ENCODE measurements around the gene DMXL1.
"Not testable (repeated sequence)": the region's sequence is repeated elsewhere in the genome, so short reads cannot be mapped to it uniquely, and the experiment has no call there.

Gene DMXL1

DNA sequence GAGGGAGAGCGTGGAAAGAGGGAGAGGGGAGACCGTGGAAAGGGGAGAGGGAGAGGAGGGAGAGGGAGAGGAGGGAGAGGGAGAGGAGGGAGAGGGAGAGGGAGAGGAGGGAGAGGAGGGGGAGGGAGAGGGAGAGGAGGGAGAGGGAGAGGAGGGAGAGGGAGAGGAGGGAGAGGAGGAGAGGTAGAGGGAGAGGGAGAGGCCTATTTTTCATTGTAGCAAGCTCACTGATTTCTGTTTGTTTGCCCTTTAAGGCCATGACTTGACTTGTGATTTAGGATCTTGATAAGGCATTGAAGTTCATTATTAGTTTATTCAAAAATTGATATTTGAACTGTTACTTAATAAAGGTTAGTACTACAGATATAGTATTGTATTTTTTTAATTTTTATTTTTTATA lies 52.4 kb downstream of the DMXL1 start:
- in situ Hi-C loops (cut with MboI; ENCODE audit: low sequenced_read_pairs) = no loop called here

DNA sequence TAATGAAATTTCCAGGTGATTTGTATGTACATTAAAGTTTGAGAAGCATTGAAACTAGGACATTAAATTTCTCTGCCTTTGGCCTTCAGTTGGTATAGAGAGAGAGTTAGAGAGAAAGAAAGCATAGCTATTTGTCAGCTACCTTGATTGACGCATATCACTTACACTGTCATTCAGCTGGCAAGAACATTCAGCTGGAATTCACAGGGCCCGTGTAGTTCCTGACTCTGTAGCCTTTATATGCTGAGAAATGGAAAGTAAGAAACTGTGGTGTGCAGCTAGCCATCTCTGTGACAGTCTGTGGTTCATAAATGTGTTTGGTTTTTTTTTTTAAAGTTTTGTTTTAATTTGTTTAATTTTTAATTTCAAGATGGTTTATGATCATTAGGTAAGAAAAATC lies 58.9 kb downstream of the DMXL1 start:
- in situ Hi-C loops (cut with MboI; ENCODE audit: low sequenced_read_pairs) = no loop called here

DNA sequence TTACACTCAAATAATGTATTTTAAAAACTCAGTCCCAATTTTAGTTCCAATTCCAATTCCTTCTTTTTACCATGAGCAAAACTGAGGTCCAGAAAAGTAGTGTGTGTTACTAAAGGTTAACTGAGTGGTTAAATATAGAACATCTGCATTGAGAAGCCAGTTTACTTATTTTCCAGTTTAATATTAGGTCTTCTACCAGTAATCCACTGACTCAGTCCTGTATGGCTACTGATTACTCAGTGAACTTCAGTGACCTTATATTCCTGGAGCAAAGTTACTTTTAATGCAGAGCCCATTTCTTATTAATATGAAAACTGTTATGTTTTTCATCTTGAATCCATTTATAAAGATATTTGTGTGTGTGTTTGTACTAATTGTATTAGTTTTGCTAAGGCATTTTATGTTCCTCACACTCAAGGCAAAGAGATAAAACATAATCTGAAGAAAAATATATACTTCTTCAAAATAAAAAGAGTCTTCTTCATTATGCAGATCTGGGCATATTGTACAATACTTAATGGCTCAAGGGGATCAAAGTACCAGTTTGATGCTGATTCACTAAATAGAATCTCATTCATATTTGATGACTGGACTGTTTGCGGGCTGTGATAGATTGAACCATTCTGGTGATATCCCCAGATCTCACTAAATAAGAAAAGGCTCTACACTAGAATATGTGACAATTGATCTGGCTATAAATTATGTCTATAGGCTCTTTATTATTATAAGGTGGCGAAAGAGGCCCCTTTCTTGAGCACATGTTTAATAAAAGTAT lies 60.8 kb downstream of the DMXL1 start:
- in situ Hi-C loops (cut with MboI; ENCODE audit: low sequenced_read_pairs) = no loop called here

DNA sequence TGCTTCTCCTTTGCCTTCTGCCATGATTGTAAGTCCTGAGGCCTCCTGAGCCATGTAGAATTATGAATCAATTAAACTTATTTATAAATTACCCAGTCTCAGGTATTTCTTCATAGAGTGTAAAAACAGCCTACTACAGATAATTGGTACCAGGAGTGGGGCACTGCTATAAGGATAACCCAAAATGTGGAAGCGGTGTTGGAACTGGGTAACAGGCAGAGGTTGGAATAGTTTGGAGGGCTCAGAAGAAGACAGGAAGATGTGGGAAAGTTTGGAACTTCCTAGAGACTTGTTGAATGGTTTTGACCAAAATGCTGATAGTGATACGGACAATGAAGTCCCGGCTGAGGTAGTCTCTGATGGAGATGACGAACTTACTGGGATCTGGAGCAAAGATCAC lies 64.9 kb downstream of the DMXL1 start:
- in situ Hi-C loops (cut with MboI; ENCODE audit: low sequenced_read_pairs) = not testable (repeated sequence)

DNA sequence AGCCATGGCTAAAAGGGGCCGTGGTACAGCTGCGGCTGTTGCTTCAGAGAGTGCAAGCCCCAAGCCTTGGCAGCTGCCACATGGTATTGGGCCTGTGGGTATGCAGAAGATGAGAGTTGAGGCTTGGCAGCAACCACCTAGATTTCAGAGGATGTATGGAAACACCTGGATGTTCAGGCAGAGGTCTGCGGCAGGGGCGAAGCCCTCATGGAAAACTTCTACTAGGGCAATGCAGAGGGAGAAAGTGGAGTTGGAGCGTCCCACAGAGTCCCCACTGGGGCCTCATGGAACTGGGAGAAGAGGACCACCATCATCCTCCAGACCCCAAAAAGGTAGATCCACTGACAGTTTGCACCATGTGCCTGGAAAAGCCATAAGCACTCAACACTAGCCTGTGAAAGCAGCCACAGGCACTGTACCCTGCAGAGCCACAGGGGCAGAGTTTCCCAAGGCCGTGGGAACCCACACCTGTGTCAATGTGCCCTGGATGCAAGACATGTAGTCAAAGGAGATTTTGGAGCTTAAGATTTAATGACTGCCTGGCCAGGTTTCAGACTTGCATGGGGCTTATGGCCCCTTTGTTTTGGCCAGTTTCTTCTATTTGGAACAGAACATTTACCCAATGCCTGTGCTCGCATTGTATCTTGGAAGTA lies 65.9 kb downstream of the DMXL1 start:
- in situ Hi-C loops (cut with MboI; ENCODE audit: low sequenced_read_pairs) = no loop called here

DNA sequence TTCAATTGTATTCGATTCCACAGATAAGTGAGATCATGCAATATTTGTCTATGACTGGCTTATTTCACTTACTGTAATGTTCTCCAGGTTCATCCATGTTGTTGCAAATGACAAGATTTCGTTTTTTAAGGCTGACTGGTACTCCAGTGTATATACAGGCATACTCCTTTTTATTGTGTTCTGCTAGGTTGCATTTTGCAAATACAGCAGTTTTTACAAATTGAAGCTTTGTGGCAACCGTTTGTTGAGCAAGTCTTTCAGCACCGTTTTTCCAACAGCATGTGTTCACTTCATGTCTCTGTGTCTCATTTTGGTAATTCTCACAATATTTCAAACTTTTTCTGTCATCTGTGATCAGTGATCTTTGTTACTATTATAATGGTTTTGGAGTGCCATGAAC lies 82.7 kb downstream of the DMXL1 start:
- in situ Hi-C loops (cut with MboI; ENCODE audit: low sequenced_read_pairs) = no loop called here

DNA sequence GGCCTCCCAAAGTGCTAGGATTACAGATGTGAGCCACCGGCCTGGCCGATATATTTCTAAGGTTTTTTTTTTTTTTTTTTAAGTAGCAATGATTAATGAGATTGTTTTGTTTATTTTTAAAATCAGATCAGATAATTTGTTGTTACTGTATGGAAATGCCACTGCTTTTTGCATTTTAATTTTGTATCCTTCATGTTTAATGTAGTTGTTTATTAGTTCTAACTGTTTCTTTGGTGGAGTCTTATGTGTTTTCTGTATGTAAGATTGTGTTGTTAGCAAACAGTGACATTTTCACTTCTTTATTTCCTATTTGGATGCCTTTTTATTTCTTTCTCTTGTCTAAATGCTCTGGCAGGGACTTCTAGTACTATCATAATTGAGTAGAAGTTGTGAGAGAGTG lies 87.3 kb downstream of the DMXL1 start:
- in situ Hi-C loops (cut with MboI; ENCODE audit: low sequenced_read_pairs) = no loop called here

DNA sequence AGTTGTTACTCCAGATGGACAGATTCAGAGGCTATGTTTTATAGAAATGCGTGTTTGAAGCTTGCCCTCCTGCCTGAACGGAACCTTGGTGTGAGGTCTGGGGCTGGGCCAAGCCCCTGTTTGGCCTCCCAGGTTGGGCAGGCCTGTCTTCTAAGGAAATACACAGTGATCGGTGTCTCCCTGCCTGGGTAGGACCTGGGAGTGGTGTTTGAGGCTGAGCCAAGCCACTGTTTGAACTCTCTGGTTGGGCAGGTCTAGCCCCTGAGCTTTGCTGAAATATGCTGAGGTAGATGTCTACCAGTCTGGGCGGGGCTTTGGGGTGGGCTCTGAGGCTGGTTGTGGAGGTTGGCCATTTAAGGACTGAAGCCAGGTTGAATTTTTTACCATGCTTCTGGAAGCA lies 90.5 kb downstream of the DMXL1 start:
- in situ Hi-C loops (cut with MboI; ENCODE audit: low sequenced_read_pairs) = no loop called here

DNA sequence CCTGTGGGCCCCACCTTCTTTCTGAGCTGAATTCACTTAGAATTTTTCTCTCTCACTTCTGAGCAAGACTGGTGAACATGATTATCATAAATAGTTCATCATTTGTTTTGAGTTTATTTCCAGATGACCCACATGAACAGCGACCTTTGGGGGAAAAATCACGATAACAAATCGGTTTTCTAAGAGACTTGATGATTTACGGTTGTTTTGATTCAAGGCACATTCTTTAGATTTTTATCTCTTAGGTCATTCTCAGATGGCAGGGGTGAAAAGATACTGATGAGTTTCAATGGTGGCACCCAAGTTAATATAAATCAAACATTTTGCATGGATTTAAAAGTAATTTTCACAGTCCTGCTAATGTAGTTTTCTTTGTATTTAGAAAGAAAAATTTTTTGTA lies 95.1 kb downstream of the DMXL1 start:
- in situ Hi-C loops (cut with MboI; ENCODE audit: low sequenced_read_pairs) = no loop called here

DNA sequence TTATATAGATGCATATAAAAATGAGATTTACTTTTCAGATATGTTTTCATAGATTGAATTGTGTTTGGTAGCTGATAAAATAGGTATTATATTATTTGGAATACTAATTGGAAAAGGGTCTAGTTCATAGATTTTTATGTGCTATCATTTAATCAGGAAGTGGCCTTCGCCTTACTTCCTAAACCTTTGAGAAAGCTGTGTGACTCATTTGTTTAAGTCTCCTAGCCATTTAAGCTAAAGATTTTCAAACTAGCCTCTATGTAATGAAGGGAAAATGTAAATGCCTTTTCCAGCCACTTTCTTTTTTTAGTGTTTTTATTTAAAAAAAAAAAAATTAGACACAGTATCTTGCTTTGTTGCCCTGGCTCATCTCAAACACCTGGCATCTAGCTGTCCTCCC lies 97.5 kb downstream of the DMXL1 start:
- in situ Hi-C loops (cut with MboI; ENCODE audit: low sequenced_read_pairs) = no loop called here

DNA sequence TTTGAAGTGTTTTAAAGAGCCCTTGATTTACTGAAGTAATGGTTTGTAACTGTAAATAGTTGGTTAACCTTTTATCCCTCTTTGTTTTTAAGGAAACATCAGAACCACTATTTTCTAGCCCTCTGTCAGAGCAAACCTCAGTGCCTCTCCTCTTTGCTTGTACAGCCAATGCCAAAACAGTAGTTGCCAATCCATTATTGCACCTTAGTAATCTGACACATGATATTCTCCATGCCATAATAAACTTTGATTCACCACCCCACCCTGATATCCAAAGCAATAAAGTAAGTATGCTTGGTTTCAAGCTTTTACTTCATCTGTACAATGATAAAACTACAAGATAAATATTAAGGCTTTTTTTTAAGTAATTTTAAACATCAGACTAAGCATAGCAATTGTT lies 100.8 kb downstream of the DMXL1 start:
- in situ Hi-C loops (cut with MboI; ENCODE audit: low sequenced_read_pairs) = no loop called here

DNA sequence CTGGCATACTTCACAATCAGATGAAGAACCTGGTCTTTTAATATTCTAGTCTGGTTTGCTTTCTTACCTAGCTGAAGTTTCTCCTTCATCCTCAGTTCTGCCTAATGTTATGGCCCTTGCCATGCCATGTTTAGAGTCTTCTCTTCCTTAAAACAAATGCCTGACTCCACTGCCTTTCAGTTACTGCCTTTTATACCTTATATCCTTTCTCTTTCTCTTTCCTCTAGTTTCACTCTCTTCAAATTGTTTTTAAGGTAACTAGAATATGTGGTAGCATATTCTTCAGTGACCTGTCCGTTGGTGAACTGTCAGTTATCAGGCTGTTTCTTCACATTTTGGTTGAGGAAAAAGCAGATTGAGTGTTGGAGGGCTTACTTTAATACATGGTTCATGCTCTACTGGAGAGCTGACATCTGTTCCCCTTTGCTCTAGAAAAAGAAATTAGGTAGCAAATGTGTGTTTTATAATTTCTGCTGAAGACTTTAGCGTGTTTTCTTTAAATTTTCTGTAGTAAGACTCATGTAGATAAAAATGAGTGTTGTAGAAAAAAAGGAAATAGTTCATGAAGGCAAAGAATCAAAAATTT lies 103.8 kb downstream of the DMXL1 start:
- in situ Hi-C loops (cut with MboI; ENCODE audit: low sequenced_read_pairs) = no loop called here

DNA sequence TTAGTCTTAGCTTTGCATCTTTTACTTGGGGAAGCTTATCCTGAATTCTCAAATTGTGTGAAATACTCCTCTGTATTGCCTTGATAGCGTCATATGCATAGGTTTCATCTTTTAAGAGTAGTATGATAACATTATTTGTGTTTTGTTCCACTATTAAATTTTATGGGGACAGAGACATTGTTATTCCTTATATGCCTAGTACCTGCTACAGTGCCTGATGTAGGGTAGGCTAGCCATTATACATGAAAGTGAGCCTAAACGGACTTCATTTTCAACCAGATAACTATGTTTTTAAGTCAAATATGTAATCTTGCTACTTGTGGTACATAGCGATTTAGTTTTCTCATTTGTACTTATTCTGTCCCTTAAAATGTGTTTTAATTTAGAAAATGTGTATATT lies 105.9 kb downstream of the DMXL1 start:
- in situ Hi-C loops (cut with MboI; ENCODE audit: low sequenced_read_pairs) = no loop called here

DNA sequence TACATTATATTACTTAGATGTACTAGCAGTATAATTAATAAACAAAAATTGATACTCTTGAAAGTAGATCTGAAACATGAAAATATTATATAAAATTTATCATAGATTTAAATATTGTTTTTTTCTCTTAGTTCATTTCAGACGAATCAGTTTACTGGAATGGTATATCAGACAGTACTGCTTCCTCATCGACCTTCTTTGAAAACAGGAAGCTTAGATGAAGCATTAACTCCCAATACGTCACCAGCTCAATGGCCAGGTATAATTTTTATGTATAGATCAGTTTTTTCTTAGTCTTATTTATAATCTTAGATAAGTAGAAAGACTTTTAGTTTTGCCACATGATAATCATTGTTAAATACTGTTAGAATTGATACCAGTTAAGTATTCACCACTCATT lies 106.3 kb downstream of the DMXL1 start:
- in situ Hi-C loops (cut with MboI; ENCODE audit: low sequenced_read_pairs) = no loop called here

DNA sequence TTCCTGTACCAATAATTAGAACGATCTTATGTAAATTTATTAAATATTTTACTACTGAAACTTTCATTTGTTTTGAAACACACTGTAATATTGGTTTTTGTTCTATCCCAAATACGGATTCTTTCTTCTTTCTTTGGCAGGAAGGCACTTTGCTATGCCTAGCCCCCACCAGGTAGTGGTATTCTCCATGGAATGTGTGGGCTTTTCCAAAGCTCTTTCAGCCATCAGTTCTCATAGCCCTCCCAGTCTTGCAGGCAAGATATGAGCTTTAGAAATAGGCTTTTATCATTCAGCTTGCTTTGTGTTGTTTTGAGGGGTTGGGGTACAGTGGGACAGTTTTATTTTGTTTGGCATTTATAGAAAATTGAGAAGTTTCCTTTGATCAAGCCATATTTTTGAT lies 107.5 kb downstream of the DMXL1 start:
- in situ Hi-C loops (cut with MboI; ENCODE audit: low sequenced_read_pairs) = no loop called here

DNA sequence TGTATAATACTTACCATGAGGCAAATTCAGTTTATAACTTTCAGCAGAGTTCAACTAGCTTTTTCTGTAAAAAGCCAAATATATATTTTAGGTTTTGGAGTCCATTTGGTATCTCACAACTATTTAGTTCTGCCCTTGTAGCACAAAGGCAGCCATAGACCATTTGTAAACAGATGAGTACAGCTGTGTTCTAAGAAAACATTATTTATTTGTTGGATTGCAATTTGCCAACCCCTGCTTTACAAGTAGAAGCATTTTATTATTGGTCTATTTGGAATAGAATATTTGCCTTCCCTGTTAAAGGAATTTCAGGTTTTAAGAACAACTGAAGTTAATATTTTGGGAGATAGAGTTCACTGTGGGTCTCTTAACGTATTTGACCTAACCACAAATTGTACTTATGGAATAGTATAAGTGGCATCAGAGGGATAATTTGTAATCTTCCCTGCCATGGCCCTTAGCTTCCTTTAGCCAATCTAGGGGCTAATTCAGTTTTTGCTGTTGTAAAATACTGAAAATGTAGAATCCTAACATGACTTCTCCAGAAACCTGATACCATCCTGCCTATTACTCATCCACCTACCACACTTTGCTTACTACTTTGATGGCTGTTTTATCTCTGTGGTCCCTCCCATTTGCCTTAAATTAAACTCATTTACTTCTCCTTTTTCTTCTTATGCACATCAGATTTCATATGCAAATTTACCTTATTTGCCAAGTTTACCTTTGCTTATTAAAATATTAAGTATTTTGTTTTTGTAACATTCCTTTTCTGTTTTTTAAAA lies 109.2 kb downstream of the DMXL1 start:
- in situ Hi-C loops (cut with MboI; ENCODE audit: low sequenced_read_pairs) = no loop called here

DNA sequence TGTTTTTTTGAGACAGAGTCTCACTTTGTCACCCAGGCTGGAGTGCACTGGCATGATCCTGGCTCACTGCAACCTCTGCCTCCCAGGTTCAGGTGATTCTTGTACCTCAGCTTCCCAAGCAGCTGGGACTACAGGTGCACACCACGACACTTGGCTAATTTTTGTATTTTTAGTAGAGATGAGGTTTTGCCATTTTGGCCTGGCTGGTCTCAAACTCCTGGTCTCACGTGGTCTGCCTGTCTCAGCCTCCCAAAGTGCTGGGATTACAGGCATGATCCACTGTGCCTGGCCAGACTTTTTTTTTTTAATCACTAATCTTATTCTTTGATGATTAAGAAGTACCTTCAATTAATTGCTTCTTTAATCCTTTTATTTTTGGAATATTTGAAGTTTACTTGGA lies 114.6 kb downstream of the DMXL1 start:
- in situ Hi-C loops (cut with MboI; ENCODE audit: low sequenced_read_pairs) = not testable (repeated sequence)

DNA sequence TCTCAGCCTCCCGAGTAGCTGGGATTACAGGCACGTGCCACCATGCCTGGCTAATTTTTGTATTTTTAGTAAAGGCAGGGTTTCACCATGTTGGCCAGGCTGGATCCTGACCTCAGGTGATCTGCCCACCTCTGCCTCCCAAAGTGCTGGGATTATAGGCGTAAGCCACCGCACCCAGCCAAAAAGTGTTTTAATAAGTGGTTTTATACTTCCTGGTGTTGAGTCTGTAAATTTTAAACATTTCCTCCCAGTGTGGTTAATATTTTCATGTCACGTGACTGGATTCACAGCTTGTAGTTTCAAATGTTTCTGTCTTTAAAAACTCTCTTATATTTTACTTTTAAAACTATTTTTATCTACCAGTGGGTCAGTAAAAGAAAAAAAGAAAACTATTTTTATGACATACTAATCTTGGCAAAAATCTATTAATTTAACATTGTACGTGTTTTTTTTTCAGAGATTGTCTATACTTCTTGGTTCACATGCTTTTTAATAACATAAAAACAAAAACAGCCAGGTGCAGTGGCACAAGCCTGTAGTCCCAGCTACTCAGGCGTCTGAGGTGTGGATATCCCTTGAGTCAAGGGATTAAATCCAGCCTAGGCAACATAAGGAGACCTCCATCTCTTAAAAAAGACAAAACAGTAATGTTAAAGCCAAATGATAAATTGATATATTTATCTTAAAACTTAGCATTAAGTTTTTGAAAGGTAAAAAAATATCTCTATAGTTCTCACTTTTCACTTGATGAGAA lies 117.1 kb downstream of the DMXL1 start:
- in situ Hi-C loops (cut with MboI; ENCODE audit: low sequenced_read_pairs) = no loop called here

DNA sequence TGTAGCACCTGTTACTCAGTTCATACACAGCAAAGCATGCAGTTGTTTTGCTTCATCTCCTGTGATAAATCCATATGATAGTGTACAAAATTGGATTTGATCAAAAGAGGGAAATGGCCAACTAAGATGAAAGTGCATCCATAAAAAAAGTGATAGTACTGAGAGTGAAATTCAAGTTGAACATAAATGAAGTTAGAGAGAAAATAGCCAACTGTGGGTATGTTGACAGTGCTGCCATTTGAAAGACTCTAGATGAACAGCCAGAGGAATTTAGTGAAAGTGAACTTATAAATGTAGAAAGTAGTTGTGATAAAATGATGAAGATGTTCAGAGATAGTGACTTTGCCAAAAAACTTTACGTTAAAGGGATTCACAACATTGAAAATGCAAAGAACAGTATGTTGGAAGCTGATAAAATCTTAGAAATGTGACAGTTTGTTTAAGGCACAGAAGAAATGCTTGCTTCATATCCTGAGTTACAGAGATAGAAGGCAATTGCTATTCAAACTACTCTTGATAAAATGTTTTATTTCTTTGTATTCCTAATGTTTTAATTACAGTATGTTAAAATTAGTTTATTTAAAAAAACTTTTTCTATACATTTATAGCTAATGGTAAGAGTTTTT lies 119.7 kb downstream of the DMXL1 start:
- in situ Hi-C loops (cut with MboI; ENCODE audit: low sequenced_read_pairs) = no loop called here

DNA sequence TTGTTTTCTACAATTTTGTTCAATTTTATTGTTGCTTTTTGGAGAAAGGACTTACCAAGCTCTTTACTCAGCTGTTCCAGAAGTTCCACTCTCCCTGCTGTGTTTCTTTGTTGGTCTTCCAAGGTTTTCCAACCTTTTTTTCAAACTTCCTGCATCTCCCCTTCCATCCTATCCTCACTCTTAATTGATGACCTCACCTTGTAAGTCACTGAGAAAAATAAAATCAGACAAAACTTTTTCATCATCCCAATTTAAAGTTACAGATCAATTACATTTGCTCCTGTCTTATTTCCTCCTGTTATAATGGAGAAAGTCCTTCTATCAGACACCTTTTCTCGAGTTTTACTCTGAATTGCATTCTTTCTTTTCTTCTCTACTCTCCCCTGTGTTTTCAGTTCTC lies 121.1 kb downstream of the DMXL1 start:
- in situ Hi-C loops (cut with MboI; ENCODE audit: low sequenced_read_pairs) = no loop called here
